Tongue (tissue), 2 donors: ENCODE measurements around the gene NOP16. TPM values are rescaled to one million over a fixed set of nuclear protein-coding genes. Genes with fewer than 3 reads are reported as not detected.

ENCODE experiments used
- DNase-seq: peaks from one replicate; pipeline ENCODE4 v3.0.0-alpha.2; 2015
- total RNA-seq: library from RNA; depleted of rRNA; stranded (reverse); fragments of >200 nt; gene quantifications from one replicate; pipeline ENCODE4 v1.2.3, GENCODE V29; 2014

The NOP16 gene
- total RNA-seq: 4.6 TPM

GRCh38 chr5:176388444-176389134 is at the start of gene NOP16, which contains the start of gene HIGD2A:
TSS of gene NOP16 (minus strand) at chr5:176388598. CDS start at chr5:176388539, 59 bp downstream.
TSS of gene HIGD2A (plus strand) at chr5:176388751. CDS start at chr5:176388820, 69 bp downstream.
- DNase-seq: peak; percentile 100

DNA sequence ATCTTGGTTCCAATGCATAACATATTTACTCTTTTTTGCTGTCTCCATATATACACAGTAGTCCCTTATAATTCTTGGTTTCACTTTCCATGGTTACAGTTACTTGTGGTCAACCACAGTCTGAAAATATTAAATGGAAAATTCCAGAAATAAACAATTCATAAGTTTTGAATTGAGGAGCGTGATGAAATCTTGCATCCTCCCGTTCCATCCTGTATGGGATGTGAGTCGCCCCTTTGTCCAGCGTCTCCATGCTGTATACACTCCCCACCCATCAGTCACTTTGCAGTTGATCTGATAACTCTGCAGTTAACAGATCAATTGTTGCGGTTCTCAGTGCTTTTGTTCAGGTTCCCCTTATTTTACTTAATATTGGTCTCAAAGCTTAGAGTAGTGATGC is 48.3 kb upstream of the NOP16 start:
- no peak for DNase-seq

DNA sequence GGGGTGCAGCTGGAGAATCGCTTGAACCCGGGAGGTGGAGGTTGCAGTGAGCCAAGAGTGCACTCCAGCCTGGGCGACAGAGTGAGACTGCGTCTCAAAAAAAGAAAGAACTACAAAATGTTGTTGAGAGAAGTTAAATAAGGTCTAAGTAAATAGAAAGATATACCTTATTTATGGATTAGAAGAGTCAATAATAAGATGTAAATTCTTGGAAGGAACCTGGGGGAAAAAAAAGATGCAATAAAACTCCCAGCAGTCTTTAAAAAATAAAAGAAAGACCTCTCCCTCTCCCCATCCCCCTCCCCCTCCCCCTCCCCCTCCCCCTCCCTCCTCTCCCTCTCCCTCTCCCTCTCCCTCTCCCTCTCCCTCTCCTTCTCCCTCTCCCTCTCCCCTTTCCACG is 44.3 kb upstream of the NOP16 start:
- no peak for DNase-seq

- DNase-seq: no peak
These were observed 41.6 kb upstream of the NOP16 start for GRCh38 chr5:176429972-176430371.

DNA sequence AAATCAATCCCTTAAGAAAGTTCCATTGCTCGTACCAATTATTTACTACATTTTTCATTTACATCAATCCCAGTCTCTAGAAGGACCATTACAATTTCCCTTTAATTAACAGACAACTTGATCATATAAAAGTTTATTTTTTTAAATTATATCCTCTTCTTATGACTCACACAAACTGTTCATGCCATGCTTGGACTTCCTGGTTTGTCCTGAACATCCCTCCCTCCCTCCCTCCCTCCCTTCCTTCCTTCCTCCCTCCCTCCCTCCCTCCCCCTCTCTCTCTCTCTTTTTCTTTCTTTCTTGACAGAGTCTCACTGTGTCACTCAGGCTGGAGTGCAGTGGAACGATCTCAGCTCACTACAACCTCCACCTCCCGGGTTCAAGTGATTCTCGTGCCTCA is 39.6 kb upstream of the NOP16 start:
- DNase-seq: no peak

DNA sequence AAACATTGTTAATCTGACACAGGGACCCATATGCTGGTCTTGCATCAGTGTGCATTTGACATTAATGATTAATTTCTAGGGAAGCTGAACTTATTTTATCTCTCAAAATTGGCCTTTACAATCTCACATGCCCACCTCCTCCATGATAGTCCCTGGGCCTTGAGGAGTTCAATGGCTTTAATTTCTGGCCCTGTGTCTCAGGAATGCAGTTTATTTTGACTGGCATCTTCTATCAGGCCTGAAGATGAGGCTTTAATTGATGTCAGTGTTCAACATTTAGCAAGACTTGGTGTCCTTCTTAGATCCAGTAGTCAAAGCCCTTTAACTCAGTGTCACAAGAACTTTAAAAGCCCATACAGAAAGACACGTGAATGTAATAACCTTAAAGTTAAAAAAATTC is 38.5 kb upstream of the NOP16 start:
- DNase-seq: no peak

DNA sequence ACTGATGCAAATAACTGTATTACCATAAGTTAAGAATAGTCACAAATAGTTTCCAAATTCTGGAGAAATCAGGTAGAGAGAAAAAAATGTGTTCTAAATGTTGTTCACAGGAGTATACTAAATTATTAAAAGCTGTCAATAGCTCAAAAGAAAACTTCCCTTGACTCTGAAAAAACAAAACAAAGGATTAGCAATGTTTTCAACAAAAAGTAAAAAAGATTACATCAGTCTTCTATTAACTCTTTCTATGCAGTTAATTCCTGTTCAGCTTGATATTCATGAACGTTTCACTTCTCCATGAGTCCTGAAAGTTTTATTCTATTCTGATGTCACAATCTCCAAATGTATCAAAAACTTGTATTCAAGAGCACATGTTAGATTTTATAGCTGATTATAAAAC is 37.4 kb upstream of the NOP16 start:
- no peak for DNase-seq

DNA sequence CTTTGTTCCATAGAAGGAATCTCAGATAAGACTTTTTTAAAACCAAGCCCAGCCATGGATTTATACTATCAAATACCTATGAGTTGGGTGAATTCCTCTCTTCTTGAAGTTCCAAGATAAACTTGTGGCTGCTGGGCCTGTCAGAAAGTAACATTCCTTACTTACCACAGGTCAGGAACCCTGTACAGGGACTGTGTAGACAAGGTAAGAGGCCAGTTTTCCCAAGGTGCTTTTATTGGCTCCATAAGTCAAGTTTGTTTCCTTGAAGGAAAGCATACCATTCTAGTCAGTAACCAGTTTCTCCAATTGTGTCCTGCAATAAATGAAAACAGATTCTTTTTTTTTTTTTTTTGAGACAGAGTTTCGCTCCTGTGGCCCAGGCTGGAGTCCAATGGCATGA is 36.7 kb upstream of the NOP16 start:
- DNase-seq: no peak

GRCh38 chr5:176424181-176424580 is 35.8 kb upstream of the NOP16 start:
- DNase-seq: no peak

GRCh38 chr5:176420972-176421544 is 32.7 kb upstream of the NOP16 start:
- DNase-seq: no peak

DNA sequence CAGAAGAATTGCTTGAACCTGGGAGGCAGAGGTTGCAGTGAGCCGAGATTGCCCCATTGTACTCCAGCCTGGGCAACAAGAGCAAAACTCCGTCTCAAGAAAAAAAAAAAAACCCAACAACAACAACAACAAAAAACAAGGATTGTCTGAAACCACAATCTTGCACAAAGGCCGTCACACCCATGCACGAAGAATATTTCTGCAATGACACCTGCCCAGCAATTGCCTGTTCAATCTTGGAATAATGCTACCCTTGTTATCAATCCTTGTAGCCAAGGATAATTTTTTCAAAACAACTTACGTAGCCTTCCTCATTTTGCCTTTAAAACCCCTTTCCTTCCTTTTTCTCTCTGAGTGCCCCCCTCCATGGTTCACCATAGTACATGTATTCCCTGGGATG is 31.7 kb upstream of the NOP16 start:
- no peak for DNase-seq

DNA sequence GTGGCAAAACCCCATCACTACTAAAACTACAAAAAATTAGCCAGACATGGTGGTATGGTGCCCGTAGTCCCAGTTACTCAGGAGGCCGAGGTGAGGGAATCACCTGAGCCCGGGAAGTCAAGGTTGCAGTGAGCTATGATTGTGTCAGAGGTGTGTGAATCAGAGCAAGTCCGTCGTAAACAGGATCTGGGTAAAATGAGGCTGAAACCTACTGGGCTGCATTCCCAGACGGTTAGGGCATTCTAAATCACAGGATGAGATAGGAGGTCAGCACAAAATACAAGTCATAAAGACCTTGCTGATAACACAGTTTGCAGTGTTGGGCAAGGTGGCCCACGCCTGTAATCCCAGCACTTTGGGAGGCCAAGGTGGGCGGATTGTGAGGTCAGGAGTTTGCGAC is 29.9 kb upstream of the NOP16 start:
- DNase-seq: no peak

DNA sequence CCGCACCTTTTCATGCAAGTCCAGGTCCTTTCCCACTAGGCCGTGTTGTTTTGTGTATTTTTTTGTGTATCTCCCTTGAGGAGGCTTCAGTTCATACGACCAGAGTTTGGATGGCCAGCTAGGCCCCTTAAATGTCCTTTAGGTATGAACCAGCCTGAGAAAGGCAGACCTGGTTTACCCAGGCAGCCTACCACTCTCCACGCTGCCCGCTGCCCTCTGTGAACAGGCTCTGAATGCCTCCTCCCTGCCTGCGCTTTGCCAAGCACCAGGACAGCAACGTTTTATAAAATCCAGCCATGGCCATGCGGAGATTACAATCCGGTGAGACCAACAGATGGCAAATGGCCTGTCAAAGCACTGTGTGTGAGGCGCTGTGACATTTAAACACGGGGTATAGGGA is 28.6 kb upstream of the NOP16 start:
- no peak for DNase-seq

- peak; percentile 94 for DNase-seq
These were observed 27.8 kb upstream of the NOP16 start, which contains the start of gene CLTB for GRCh38 chr5:176415952-176416924. TSS of gene CLTB (minus strand) at chr5:176416539. CDS start at chr5:176416363, 176 bp downstream.

DNA sequence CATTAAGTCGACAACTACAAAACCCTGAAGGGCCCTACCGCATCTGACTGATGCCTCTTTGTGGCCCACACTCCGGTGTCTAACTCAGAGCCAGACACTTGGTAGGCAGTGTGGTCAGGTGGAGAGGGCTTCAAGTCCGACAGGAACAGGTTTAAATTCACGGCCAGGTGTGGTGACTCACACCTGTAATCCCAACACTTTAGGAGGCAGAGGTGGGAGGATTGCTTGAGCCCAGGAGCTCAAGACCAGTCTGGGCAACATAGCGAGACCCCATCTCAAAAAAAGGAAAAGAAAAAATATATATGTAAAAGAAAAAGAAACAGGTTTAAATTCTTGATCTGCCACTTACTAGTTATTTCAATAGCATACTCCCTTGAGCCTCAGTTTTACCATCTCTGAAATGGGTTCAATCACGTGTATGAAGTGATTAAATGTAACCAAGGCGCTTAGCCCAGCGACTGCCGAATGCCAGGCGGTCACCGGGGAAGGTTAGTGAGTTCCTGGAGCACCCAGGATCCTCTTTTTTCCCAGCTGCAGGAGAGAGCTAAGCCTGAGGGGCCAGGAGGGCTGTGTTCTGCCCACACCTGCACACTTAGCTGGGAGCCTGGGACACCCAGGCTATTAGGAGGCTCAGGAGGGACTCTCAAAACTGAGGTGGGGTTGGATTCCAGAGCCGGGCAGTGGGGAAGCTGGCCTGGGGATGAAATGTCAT is 27.0 kb upstream of the NOP16 start:
- DNase-seq: peak; percentile 19

DNA sequence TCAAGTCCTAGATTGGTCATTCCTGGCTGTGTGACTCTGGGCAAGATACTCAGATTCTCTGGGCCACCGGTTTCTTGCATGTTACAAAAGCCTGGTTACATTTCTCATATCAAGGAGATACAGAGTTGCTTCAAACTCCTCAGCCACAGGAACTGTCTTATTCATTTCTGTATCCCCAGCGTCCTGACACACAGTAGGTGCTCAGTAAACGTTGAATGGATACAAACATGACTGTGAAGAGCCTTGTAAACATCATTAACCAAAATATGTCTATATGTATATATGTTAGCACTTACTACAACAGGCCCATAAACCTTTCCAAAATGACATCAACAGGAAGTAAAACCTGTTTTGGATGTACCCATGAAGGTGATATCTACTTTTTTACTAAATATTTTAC is 26.3 kb upstream of the NOP16 start:
- DNase-seq: no peak

GRCh38 chr5:176413709-176414191 is 25.4 kb upstream of the NOP16 start:
- DNase-seq: no peak

- DNase-seq: no peak
These were observed 24.8 kb upstream of the NOP16 start for GRCh38 chr5:176413255-176413565.

DNA sequence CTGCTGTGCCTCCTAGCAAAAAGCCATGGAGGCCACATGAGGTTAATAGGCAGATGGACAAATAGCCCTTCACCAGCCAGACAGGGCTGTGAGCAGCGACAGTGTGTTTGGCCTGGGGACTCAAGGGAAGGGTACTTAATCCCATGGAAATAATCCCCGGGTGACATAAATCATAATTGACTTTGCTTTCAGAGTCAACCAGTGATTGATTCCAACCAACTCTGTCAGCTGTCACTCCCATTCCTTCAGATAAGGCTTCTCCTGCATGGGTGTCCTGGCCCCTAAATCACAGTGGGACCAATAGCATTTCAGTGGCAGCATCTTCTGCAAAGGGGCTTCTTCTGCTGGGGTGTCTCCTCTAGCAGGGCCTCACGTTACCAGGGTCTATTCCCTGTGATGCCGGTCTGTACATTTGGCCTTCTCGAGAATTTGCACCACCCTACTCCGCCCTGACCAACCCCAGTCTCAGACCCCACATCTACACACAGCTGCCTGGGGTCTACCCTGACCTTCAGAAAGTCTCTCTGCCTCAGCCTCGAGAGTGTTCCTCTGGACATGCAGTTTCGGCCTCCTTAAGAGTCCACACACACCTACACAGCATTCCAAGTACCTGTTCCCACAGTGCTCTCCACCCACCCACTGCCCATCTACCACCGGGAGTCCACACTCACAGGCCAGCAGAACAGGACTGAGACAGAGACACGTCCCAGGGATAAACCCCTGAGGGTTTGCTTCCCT is 24.3 kb upstream of the NOP16 start:
- no peak for DNase-seq

DNA sequence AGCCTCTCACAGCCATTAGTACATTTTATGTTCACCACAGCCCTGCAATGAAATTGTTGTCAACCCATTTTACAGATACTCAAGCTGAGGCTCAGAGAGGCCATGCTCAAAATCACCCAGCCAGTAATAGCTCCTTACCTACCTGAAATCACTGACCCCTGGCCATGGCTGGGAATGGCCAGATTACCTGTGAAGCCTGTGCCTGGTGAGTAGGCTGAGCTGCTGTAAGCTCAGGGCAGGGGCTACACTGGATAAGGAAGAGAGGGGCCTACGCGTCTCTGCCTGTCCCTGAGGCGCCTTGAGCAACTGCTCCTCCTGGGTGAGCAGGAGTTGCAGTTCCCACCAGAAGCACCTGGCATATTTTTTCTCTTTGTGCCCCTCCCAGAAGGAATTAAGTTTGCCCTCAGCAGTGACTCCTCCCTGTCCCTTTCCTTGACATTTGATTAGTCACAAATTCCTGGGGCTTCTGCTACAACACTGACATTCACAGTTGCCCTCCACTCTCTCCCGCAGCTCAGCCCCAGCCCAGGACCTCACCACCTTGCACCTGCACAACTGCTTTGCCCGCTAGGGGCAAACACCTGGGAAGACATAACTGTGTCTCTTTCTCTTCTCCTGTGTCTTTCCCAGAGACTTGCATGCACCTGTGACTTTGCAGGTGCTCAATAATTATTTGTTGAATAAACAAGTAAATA is 22.2 kb upstream of the NOP16 start:
- DNase-seq: no peak

DNA sequence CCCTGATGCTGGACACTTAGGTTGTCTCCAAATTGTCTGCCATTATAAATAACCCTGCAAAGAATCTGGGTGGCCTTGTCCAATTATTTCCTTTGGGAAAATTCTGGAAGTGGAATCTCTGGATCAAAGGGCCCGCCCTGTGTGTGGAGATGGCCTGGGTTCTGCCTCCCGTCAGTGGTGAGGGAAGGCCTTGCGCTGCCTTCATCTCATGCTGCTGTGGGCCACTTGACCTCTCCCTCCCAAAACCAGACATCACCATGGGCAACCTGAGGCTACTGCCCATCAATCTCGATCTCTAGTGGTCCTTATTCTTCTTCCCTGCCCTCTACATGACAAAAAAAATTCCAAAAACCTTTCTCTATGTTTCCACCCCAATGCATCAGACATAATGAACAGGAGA is 21.4 kb upstream of the NOP16 start:
- DNase-seq: no peak
